Stimulated activated CD4-positive, alpha-beta T cell treated with anti-CD3 and anti-CD28 coated beads, Interleukin-12 subunit alpha, Interleukin-12 subunit beta, amount 100 ng/mL, for 24 hours (primary cell): ENCODE results near the gene SMO.
"Not testable (repeated sequence)": the region's sequence is repeated elsewhere in the genome, so short reads cannot be mapped to it uniquely, and the experiment has no call there.

Source experiments
- DNase-seq, 2 experiments: peaks; one replicate each; pipeline ENCODE4 v3.0.0-alpha.2; 2020; ENCODE audit warnings: low read depth in 2 of 2

The SMO gene

GRCh38 chr7:129231666-129232065, 43.2 kb downstream of the SMO start:
- DNase-seq: no peak

DNA sequence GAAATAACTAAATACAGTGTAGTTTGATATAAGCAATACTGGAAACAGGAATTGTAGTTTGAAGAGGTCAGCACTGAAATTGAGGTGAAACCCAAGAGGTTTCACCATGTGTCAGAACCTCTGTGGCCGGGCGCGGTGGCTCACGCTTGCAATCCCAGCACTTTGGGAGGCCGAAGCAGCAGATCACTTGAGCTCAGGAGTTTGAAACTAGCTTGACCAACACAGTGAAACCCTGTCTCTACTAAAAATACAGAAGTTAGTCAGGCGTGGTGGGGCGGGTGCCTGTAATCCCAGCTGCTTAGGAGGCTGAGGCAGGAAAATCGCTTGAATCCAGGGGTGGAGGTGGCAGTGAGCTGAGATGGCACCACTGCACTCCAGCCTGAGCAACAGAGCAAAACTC, 50.1 kb downstream of the SMO start:
- no peak for DNase-seq

DNA sequence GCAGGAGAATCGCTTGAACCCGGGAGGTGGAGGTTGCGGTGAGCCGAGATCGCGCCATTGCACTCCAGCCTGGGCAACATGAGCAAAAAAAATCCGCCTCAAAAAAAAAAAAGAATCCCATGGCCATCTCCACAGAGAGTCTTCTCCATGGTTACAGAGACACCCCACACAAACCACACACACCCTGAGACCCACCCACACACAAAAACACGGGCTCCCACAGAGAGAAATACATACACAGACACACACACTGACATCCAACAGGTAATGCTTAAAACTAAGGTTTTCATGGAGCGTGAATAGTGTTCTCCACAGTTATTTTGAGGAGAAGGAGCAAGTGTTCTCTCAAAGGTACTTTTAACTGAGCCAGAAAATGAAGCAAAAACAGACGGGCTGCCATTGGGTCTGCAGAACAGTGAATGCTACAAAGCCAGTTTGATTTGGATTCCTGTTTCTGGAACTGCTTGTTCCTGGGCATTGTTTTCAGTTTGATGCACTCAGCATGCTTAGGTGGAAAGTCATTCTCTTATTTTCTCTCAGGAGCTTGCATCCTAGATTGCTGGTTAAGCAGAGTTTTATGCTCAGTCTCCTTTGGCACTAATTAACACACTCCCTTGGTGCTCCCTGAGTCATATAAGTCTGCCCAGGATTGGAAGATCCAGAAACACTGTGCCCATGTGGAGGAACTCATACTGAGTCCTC, 51.8 kb downstream of the SMO start:
- no peak for DNase-seq

DNA sequence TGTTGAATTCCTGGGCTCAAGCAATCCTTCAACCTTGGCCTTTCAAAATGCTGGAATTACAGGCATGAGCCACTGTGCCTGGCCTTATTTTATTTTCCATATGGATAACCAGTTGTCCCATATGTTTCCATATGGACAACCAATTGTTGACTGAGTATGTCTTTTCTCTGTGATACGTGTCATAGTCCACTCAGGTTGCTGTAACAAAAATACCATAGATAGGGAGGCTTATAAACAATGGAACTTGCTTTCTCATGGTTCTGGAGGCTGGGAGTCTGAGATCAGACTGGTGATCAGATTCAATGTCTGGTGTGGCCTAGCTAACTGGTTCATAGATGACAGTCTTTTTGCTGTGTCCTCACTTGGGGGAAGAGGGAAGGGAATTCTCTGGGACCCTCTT, 55.8 kb downstream of the SMO start:
- no peak for DNase-seq

DNA sequence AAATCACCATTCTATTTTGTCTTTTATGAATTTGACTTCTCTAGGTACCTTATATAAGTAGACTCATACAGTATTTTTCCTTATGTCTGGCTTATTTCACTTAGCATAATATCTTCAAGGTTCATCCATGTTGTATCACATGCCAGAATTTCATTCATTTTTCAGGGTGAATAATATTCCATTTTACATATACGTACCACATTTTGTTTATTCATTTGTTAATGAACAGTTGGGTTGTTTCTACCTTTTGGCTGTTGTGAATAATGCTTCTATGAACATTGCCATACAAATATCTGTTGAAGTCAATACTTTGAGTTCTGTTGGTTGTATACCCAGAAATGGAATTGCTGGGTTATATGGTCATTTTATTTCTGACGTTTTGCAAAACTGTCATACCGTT, 57.1 kb downstream of the SMO start:
- DNase-seq: no peak

DNA sequence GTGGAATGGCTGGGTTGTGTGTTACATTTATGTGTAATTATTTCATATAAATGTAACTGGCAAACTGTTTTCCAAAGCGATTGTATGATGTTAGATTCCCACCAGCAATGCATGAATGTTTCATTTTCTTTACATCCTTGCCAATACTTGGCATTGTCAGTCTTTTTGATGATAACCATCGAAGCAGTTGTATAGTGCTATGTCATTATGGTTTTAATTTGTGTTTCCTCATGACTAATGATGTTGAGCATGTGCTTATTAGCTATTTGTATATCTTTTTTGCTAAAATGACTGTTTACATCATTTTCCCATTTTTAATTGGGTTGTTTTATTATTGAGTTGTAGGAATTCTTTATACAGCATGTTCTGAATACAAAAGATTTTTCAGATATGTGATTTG, 58.7 kb downstream of the SMO start:
- no peak for DNase-seq

GRCh38 chr7:129252128-129252527, 63.7 kb downstream of the SMO start:
- DNase-seq: no peak

- DNase-seq: not testable (repeated sequence)
Observed at GRCh38 chr7:129252603-129253002, 64.2 kb downstream of the SMO start.

- DNase-seq: no peak
Observed at GRCh38 chr7:129255800-129256199, 67.4 kb downstream of the SMO start.

DNA sequence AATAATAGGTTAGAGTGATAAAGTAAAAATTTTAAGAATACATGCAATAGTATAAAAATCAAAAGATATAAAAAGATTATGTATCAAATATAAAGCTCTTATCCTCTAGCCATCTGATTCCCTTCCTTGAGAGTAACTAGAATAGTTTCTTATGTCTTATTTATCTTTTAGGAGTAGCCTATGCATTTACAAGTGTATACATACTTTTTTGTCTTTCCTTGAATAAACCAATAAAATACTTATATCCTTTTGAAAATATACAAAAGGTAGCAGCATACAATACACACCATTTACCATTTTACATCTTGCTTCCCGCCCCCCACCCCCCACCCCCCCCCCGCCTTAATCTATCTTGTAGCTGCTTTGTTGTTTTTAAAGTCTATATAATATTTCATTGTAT, 67.8 kb downstream of the SMO start:
- DNase-seq: no peak

DNA sequence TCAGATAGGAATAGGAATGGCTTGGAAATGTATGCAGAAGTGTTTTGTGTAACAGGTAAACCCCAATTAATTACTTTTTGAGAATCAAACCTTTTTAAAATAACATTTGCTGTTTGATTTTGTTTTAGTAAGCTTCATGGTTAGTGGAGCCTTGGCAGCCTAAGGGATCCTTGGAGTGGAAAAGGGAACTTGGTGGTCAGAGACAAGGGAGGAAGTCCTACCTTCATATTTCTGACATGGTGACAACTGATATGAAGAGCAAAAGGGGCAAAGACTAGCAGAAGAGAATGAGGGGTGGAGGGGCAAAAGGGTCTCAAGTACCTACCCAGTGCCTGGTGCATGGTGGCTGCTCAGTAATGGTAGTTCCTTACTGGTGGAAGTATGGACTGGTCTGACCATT, 68.7 kb downstream of the SMO start:
- no peak for DNase-seq

GRCh38 chr7:129258649-129259389, 70.4 kb downstream of the SMO start:
- DNase-seq: no peak

DNA sequence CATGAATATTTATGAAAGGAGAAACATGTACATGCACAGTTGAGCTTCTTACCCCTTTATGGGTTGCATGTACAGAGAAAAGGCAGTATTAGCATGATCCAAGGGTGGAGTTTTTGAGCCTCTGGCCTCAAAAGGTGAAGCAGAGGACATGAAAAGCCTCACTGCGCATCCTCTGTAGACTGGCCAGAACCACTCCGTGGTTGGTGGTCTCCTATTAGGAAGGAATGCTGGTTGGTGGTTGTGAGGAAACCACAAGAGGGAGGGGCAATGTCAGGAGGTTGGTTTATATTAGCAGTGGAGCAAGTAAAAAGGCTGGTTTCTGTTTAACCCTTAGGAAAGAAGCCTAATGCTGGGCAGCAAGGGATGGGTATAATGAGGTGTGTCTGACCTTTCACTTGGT, 73.9 kb downstream of the SMO start:
- no peak for DNase-seq
